ENCODE data around the gene CD244.
"Not testable (repeated sequence)": the region's sequence is repeated elsewhere in the genome, so short reads cannot be mapped to it uniquely, and the experiment has no call there.

The CD244 gene

DNA sequence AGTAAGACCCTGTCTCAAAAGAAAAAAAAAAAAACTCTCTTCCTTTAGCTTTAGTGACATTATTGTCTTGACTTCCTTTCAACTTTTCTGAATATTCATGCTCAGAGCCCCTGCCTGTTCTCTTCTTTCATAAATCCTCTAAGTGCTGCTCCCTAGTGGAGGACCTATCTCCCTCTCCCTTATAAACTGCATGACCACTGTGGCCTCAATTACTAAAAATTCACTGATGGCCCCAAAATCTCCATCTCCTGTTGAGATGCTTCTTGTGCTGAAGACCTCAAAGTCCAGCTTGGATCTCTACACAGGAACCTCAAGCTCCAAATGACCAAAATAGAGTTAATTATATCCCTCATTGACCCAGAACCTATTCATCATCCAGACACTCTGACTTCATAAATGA, 14.5 kb upstream of the CD244 start:
- no peak for DNase-seq

DNA sequence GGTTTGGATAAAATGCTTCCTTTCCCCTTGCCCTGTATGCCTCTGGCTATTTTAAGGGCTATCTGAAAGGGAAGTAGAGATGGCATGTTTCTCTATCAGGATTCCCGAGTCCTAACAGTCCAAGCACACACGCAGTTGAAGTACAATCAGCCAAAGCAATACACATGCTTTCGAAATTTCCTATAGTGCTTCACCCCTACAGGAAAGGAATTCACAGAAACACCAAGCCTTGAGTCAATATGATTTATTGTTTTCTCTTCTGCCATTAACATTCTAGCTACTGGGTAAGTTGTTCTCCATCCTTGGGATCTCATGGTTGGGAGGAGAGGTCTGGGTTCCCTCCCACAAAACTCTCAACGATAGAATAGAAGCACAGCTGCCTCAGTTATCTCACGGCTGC, 13.6 kb upstream of the CD244 start:
- DNase-seq = no peak

DNA sequence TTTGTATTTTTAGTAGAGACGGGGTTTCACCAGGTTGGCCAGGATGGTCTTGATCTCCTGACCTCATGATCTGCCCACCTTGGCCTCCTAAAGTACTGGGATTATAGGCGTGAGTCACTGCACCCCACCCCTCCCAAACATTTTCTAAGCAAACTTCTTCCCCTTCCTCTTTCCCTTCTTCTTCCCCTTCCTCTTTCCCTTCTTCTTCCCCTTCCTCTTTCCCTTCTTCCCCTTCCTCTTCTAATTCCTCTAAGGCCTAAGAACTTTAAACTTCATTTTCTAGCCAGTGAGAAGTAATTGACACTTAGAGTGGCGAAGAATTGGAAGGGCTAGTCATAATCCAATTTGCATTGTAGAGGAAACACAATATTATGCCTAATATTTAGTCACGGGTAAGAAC, 12.9 kb upstream of the CD244 start:
- DNase-seq = not testable (repeated sequence)

DNA sequence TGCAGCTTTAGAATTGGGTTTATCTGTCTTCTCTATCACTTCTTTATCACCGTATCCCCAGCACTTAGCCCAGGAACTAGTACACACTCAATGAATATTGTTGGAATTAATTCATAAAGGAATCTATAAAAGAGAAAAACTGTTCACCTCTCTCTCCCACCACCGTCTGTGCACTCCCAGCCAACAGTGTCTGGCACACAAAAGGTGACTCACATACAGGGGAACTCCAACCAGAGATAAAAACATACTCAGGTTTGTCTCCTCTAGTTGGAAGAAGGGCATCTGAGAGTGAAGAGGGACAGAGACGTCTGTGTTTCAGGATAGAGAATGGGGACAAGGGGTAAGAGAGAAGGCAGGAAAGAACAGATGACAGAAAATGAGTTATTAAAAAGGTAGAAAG, 12.2 kb upstream of the CD244 start:
- no peak for DNase-seq

DNA sequence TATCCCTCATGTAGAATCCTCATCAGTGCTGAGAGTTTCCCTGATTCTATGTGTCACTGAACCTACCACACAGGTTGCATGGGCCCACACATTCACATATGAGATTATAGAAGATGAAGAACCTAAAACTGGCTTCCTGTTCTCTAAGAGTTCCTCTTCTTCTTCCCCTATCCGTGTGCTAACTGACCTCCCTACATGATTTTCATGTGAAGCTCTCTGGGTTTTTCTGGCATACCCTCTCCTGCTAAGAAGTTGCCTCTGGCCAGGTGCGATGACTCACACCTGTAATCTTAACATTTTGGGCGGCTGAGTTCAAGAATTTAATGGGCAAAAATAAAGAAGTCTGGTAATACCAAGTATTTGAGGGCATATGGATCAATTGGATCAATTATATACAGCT, 5.5 kb upstream of the CD244 start:
- no peak for DNase-seq

DNA sequence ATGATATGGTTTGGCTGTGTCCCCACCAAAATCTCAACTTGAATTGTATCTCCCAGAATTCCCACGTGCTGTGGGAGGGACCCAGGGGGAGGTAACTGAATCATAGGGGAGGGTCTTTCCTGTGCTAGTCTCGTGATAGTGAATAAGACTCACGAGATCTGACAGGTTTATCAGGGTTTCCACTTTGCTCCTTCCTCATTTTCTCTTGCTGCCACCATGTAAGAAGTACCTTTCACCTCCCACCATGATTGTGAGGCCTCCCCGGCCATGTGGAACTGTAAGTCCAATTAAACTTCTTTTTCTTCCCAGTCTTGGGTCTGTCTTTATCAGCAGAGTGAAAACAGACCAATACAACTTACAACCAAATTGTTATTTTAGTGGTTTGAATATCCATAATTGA, 5.0 kb upstream of the CD244 start:
- DNase-seq = not testable (repeated sequence)

DNA sequence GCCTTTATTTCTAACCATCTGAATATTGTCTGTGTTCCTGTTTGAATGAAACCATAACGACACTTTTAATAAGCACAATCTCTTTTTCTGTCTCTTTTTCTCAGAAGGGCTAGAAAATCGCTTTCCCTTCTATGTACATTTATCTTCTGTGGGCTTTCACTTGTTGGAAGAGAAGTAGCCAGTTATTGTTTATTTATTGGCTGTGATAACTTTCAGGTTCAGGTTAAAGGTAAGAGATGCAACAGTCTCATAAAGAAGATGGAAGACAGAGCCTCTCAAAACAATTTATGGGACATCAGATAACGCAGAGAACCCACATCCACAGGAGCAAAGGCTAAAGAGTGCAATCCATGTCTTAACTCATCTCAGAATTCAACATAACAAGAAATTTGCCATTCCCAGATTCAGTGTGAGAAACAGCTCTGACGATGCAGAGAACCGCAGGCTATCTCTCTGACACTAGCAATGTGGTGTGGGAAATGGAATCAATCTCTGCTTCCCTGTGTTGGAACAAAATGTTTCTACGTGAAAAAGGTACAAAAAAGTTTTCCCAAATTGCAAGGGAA, 4.1 kb upstream of the CD244 start:
- DNase-seq = no peak

DNA sequence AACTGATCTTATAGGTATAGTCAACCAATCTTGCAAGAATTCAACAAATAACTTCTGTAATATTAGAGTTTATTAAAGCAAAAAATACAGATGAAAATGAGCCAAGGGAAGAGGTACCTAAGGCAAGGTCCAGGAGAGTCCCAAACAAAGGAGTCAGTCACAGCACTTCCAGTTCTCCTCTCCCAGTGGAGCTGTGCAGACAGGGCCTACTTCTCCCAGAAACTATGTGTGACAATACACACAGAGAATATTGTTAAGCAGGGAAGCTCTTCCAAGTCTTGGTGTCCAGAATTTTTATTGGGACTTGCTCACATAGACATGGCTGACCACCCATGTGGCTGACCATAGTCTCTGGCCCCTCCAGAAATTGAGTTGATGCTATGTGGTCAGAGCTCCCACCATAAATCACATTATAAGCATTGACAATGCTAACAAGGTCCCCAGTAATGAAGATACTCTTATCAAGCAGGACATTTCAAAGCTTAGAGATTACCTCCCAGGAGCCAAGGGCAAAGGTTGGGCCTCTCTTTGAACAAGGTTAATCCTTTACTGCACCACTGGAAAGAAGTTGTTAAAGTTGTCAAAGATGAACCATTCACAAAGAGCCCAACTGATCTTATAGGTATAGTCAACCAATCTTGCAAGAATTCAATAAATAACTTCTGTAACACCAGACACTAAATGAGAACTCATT, 3.5 kb upstream of the CD244 start:
- DNase-seq = no peak

DNA sequence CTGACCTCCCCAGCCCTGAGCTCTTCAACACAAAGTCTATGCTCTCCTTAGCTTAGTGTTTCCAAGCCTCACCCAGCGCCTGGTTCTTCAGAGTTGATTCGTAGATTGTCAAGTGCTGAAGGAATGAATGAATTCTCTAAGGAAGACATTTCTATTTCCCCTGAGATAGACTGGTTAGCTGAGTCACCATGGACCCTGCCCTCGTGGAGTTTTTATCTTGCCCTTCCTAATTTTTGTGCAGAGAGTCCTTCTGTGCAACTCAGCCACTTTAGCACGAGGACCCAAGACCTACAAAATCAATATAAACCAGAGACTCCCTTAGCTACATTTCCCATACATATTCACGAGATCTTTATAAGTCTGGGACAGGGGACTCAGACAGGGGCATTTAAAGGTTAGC, 2.6 kb upstream of the CD244 start:
- no peak for DNase-seq

DNA sequence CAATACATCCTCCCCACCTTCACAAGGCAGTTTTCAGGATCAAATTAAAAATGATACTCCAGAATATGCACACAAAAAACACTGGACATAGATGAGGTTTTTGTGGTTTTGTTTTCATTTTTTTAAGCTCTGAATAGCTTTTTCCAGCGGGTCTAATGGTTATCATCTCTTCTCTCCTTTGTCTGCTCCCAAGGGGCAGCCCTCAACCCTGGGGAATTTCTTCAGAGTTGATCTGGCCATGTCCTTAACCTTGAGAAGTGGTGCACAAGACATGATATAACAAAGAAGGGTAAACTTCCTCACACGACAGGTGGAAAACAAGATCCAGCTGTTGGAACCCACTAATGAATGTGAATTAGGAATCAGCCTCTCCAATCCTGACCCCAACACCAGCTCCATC, 1.5 kb upstream of the CD244 start:
- no peak for DNase-seq

DNA sequence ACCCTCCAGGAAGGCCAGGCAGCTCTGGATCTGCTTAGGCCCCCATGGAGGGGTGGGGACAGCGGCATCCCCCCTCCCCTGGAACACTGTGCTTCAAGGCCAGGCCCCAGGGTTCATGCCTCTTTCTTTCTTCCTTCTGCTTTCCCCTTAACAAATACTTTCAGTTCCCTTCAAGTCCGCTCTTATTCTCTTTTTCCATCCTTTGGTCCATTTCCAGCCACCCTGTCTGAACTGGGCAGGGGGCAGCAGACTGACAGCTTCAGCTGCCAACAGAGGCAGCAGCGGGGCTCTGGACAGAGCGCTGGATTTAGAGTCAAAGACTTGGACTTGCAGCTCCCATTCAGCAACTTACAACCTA, 1.1 kb upstream of the CD244 start:
- DNase-seq = no peak

DNA sequence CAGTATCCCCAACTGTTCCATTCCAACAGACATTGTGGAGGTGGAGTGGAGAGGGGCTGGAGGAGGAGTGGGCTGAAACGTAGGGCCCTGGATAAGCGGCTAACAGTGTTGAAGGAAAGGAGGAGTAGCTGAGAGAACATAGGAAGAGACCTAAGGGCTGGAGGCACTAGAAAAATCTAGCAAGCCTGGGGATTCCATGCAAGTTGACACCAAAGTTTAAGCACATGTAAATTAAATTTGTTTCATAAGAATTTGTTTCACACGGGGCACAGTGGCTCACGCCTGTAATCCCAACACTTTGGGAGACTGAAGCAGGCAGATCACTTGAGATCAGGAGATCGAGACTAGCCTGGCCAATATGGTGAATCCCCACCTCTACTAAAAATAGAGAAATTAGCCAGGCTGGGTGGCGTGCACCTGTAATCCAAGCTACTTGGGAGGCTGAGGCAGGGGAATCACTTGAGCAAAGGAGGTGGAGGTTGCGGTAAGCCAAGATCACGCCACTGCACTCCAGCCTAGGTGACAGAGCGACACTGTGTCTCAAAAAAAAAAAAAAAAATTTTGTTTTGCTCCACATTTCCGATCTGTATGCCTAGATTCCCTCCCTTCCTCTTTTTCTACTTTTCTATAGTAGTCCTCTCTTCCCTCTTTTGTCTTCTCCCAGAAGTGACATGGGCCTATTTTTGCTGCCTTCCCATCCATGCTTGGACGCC, 530 bp upstream of the CD244 start:
- no peak for DNase-seq

DNA sequence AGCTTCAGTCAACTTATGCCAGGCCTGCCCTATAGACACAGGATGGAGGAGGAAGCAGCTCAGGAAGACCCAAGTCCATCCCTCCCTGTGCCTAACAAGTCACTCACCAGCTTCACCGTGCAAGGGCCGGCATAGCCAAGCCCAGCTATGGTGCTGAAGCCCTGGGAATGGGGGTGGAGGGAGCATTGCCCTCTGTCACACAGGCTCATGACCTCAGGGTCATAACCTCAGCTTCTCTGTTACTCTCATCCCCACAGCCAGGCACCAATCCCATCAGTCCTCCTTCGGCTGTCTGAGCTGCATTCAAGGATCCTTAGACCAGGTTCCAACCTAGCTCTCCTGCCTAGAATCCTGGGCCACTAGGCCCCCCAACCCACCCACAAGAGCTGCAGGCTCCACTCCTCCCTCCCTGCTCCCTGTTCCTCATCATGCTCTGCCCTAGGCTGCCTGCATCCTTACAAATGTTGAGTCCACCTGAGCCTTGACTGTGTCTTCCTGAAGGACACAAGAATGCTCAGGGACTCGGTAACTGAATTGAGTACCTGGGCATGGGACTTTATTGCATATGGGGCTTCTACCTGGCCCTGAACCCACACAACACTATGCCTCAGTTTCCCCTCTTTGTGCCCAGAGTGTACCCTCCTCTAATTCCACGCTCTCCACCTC, 1.7 kb downstream of the CD244 start:
- no peak for DNase-seq

DNA sequence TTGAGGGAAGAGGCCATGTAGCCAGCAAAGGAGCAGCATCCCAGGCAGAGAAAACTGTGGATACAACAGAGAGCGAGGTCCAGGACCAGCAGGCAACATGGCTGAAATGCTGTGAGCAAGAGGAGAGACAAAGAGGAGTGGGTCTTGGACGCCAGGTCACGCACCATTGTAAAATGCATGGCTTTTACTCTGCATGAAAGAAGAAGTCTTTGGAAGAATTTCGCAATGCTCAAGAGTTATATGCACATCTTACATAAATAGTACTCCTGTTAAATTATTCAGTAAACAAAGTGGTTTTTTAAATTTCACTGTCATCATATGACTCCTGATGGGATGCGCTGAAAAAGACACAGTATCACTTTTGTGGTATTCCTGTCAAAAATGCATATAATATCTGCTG, 3.5 kb downstream of the CD244 start:
- DNase-seq = no peak

DNA sequence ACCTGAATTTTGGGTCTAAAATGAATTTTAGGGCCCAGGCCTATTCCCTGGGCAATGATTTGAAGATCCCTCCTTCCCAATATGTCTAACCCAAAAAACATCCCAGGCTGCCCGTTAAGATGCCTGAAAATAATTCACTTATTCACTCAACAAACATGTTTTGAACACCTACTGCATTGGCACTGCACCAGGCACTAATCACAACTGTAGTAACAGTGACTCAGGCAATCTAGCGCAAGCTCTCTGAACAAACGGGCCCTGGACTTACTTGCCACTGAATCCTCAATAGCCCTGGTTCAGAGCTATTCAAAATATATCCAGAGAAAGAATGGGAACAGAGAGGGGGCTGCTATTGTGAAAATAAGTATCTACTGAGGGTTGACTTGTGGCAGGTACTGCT, 4.2 kb downstream of the CD244 start:
- no peak for DNase-seq

DNA sequence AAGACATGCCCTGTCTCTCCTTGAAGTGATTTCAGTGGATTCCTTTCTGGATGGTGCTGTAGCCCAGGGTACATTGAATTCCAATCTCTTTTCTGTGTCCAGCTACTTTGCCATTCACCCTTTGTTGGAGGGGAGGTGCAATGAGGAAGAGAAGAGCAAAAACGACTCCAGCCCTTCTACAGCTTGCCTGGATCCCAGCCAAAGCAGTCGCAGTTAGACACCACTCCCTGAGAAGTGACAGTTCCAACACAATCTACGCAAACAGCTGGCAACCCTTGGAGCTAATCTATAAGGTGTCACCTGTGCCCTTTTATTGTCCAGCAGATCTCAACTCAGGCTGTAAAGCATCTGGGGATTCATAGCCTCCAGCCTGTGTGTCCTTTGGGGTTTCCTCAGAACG, 4.6 kb downstream of the CD244 start:
- DNase-seq = no peak

DNA sequence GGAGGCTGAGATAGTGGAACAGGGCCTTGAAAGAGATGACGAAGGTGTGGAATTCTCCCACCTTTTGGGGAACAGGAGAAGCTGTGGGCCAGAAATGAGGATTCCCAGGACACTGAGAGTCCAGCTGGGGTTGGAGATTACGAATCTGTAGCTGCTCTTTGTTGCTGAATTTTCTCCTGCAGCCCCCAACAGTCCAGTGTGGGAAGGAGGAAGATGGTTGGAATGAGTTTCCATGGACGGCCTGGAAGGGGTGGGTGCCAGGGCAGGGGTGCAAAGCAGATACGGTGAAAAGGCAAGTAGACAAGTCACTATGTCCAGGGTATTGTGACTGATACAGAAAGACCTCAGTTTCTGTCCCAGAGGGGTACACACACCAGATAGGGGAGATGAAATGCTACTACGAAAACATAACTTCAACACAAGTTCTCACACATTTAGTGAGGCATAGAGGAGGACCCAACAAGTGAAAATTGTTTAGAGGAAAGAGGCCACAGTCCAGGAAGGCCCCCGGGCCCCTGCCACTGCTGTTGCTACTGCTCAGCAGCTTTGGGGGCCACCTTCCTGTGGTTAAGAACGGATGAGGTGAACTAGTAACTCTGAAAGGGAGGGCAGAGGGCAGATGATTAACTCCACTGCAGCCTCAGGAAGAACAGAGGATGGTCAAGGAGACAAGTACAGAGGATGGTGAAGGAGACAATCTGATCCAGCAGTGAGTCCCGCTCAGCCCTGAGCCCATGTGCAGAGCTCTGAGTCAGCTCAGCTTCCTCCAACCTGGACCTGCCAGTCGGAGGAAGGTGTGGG, 7.3 kb downstream of the CD244 start:
- no peak for DNase-seq

DNA sequence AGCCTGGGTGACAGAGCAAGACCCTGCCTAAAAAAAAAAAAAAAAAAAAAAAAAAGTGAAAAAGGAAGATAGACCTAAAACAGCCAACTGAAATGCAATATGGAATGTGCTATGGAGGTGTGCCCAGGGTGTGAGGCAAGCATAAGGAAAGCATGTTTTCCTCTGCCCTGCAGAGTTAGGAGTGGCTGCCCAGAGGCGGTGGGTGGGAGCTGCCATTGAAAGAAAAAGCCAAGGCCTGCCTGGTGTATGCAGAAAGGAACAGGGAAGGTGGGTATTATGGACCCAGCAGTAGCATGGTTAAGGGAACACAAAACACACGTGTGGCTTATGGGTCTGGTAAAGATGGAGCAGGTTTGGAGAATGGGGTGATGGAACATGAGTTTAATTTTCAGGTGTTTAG, 8.9 kb downstream of the CD244 start:
- no peak for DNase-seq

DNA sequence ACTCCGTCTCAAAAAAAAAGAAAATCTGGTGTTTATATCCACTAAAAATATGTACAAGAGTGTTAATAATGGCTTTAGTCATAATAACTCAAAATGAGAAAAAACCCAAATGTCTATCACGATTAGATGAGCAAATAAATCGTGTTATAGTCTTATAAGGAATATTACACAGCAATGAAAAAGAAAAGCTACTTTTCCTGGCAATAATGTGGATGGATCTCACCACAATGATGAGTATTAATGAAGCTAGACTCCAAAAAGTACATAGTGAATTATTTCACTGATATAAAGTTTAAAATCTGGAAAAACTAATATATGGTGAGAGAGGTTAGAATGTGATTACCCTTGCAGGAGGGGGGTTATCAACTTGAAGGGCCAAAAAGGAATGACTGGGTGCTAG, 9.7 kb downstream of the CD244 start:
- DNase-seq = no peak

DNA sequence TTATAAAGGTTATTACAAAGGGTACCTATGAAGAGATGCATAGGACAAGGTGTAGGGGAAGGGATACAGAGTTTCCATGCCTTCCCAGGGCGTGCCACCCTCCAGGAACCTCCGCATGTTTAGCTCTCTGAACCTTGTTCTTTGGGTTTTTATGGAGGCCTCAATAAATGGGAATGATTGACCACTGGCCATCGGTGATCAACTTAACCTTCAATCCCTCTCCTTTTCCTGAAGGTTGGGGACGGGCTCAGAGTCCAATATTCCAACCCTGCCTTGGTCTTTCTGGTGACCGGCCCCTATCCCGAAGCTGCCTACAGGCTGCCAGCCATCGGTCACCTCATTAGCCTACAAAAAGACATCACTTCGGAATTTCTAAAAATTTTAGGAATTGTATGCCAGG, 11.7 kb downstream of the CD244 start:
- DNase-seq = no peak

DNA sequence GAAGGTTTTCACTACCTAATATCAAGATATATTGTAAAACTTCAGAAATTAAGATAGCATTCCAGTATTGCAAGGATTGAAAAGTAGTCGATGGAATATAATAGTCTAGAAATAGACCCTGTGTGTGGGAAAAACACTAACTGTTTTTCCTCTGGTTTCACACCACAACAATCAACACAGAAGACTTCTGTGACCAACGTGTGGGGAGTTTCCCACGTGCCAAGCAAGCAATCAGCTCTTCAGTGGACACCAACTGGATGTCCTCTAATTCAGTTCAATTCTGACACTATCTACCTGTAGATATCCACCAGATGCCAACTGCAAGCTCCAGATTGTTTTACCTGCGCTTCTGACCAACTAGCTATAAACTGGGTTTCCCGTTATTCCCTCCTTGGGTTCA, 12.1 kb downstream of the CD244 start:
- no peak for DNase-seq

DNA sequence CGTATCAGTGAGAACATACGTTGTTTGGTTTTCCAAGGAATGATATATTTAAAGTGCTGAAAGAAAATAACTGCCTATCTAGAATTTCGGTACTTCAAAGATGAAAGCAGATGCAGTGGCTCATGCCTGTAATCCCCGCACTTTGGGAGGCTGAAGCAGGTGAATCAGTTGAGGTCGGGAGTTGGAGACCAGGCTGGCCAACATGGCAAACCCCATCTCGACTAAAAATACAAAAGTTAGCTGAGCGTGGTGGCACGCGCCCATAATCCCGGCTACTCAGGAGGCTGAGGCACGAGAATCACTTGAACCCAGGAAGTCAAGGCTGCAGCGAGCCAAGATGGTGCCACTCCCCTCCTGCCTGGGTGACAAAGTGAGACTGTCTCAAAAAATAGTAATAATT, 16.4 kb downstream of the CD244 start:
- DNase-seq = no peak
